HG03558 (cell line): ENCODE results near the gene GREM2.

Experiments used
- ATAC-seq: cut with Tn5 transposase; IDR thresholded peaks from one replicate; pipeline ENCODE4 v1.9.1; 2021; ENCODE audit warnings: moderate number of reproducible peaks; ENCODE audit not compliant: unreplicated experiment; ENCODE audit errors: extremely low read depth

The GREM2 gene

DNA sequence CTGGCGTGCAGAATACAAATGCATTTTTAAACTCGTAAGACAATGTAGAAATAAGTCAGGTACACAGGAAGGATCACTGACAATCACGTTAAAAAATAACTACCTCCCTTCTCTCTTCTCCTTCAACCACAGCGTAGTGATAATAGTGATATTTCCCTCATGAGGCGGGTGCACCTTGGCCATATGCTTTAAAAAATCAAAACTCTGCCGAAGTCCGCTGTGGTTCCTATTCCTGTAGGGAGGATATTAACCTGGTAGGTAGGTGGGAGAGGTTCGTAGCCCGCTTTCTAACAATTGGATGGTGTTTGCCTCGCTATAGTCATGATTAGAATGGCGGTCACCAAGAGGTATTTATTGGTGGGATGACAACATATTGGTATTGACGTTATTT is 732 bp downstream of the GREM2 start:
- no peak for ATAC-seq

GRCh38 chr1:240610636-240611035 is 1.3 kb downstream of the GREM2 start:
- ATAC-seq, result no peak

DNA sequence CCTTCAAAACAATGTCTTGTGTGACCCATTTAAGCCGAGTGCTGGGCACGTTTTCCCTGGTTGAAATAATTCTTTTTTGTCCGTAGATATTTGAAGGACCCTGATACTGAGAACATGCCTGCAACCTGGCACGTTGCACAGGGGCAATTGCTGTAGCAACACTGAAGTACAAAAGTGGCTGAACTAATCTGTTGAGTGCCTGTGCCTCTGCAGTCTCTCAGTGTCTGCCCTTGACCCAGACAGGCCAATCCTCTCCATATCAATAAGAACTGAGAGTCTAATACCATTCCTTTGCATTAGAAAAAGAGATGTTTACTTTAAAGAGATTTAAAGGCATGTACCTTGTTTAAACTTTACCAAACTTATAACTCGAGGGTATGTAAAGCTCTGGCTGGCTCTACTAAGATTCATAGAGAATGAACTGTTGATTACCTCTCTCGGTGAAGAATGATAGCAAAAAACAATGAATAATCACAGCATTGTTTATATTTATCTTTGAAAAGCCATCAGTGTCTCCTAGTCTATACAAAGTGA is 2.4 kb downstream of the GREM2 start:
- no peak for ATAC-seq

GRCh38 chr1:240608707-240609106 is 3.2 kb downstream of the GREM2 start:
- ATAC-seq, result no peak

DNA sequence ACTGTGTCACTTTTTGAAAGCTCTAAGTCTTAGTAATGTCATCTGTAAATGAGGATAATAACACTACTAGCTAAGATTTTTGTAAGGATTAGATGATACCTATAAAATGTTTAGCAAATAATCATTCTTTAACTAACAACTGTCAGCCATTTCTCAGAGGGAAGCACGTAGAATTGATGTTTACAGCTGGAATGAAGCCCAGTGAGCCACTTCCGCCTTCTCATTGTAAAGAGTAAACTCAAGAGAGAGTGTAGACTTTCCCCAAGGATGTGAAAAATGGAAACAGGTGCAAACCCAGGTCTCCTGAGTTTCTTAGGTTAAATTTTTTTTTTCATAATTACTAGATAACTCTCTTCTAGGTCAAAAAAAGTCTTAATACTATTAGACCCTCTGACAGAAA is 4.9 kb downstream of the GREM2 start:
- ATAC-seq, result no peak

GRCh38 chr1:240602189-240602588 is 9.8 kb downstream of the GREM2 start:
- no peak for ATAC-seq

DNA sequence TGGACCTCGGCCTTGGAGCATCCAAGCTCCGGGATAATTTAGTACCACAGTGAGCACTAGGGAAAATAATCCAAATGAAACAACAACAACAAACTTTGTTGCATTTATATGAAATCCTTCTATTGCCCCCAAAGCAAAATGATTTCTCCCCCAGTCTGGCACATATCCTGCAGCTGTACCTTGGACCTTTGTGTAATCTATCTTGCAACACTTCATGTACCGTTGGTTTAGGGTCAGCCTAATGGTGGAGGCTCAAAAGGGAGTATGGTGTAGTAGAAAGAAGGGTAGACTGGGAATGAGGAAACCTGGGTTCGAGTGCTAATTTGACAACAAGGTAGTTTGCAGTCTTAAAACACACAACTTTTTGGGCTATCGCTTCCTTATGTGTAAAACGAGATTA is 12.1 kb downstream of the GREM2 start:
- ATAC-seq, result no peak

- no peak for ATAC-seq
Observed at GRCh38 chr1:240599299-240599698, 12.7 kb downstream of the GREM2 start.

- ATAC-seq, result no peak
Observed at GRCh38 chr1:240598216-240599001, 13.5 kb downstream of the GREM2 start.

GRCh38 chr1:240597153-240597745 is 14.7 kb downstream of the GREM2 start:
- no peak for ATAC-seq

GRCh38 chr1:240595476-240595875 is 16.5 kb downstream of the GREM2 start:
- ATAC-seq, result no peak

DNA sequence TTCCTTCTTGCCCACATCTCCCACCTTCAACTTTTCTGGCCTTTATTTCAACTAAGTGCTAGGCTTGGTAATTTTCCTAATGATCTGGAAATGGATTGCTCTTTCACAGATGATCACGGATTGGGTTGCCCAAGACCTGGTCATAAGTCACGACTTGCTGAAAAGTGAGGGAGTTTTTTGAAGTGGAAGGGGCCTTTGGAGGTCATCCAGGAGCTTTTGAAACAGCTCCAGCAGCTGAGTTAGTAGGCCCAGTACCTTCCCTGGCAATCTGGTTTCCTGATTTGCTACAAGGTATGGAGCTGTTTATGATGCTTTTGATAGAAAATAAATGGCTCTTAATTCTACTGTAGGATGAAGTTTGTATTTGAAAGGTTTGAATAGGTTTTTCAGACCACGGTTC is 20.4 kb downstream of the GREM2 start:
- ATAC-seq, result no peak

DNA sequence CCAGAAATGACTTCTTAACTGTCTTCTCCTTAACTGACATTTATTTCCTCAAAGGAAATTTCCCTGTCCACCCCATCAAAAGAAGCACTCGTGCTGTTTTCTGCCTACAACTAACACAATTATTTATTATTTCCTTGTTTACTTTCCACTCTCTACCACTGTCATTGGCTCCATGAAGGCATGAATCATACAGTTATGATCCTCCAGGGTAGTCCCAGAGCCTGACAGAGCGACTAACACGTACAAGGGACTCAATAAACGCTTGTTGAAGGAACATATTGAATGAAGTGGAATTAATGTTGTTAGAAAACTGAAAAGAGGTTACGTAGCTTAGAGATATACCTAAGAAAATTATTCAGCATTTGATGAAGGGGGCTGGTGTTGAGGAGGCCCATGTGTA is 20.9 kb downstream of the GREM2 start:
- ATAC-seq, result no peak

- ATAC-seq, result no peak
Observed at GRCh38 chr1:240589585-240590110, 22.3 kb downstream of the GREM2 start.

- no peak for ATAC-seq
Observed at GRCh38 chr1:240586006-240586405, 25.9 kb downstream of the GREM2 start.

GRCh38 chr1:240582953-240583352 is 29.0 kb downstream of the GREM2 start:
- ATAC-seq, result no peak

- no peak for ATAC-seq
Observed at GRCh38 chr1:240579511-240579910, 32.4 kb downstream of the GREM2 start.

GRCh38 chr1:240577095-240577494 is 34.9 kb downstream of the GREM2 start:
- ATAC-seq, result no peak

DNA sequence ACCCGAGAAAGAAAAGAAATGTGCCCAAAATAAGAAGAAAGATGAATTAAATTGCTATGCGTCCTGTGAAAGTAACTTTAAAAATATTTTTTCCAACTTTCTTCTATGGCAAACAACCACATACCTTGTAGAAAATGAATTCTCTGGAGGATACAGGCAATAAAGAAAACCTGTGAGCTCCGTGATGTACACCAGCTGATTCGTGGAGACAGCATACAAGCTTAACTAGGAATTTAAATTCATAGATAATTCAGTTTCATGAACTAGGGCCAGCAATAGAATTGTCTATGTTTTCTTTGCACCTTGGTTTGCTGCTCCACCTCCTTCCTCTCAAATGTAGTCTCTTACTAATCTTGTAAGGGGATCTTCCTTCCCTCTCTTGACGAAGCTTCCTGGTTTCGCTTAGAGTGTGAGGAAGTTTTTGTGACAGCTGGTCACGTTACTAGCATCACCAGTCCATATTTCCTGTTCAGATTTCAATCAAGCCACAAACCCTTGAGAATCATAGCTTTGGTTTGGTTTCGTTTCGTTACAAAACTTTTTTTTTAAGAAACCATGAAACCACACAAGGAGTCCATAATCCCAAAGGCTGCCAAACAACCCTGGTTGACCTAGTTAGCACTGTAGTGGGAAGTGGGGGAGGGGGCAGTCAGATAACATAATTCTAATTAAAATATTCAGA is 35.8 kb downstream of the GREM2 start:
- no peak for ATAC-seq

GRCh38 chr1:240572328-240572727 is 39.6 kb downstream of the GREM2 start:
- no peak for ATAC-seq

DNA sequence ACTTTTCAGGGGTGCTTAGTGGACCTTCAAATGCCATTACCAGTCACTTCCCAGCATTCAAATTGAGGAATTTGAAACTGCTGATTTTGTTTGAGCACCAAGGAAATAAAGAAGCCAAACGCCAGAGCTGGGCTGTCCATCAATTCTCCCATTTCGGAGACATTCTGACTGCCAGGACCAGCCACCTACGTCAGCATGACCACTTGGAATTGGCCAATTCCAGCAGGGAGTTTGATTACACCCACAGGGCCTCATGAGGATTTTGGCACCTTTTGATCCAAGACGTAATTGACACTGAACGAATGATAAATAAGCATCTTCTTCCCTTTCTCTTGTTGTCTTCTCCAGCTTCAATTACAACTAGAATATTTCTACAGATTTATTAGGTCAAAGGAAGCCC is 40.2 kb downstream of the GREM2 start:
- no peak for ATAC-seq
